HG02973 (cell line): Measurements from ENCODE around the gene SH3RF3.
"Not testable (repeated sequence)": the region's sequence is repeated elsewhere in the genome, so short reads cannot be mapped to it uniquely, and the experiment has no call there.

Source experiments
- ATAC-seq: cut with Tn5 transposase; IDR thresholded peaks from one replicate; pipeline ENCODE4 v1.9.1; 2021; ENCODE audit warnings: moderate library complexity; ENCODE audit not compliant: unreplicated experiment

Gene SH3RF3

GRCh38 chr2:109530712-109531111 lies 401.7 kb downstream of the SH3RF3 start:
- ATAC-seq: no peak

- ATAC-seq: no peak
Observed at GRCh38 chr2:109531221-109531620, 402.2 kb downstream of the SH3RF3 start.

GRCh38 chr2:109531896-109532727 lies 403.1 kb downstream of the SH3RF3 start:
- no peak for ATAC-seq

- ATAC-seq: no peak
Observed at GRCh38 chr2:109532728-109533076, 403.7 kb downstream of the SH3RF3 start.

- ATAC-seq: no peak
Observed at GRCh38 chr2:109533823-109534222, 404.8 kb downstream of the SH3RF3 start.

- no peak for ATAC-seq
Observed at GRCh38 chr2:109535217-109535946, 406.4 kb downstream of the SH3RF3 start.

- ATAC-seq: not testable (repeated sequence)
Observed at GRCh38 chr2:109536556-109536955, 407.6 kb downstream of the SH3RF3 start.

- no peak for ATAC-seq
Observed at GRCh38 chr2:109537565-109538222, 408.7 kb downstream of the SH3RF3 start.

- ATAC-seq: no peak
Observed at GRCh38 chr2:109538546-109538945, 409.5 kb downstream of the SH3RF3 start.

GRCh38 chr2:109542384-109542783 lies 413.4 kb downstream of the SH3RF3 start:
- no peak for ATAC-seq

GRCh38 chr2:109545828-109546713 lies 417.1 kb downstream of the SH3RF3 start:
- ATAC-seq: no peak

GRCh38 chr2:109547280-109547679 lies 418.3 kb downstream of the SH3RF3 start:
- ATAC-seq: no peak

GRCh38 chr2:109549016-109549590 lies 420.1 kb downstream of the SH3RF3 start:
- ATAC-seq: no peak
